Naive thymus-derived CD4-positive, alpha-beta T cell (primary cell): Measurements from ENCODE around the gene KIF16B. TPM values are rescaled to one million over a fixed set of nuclear protein-coding genes. Genes with fewer than 3 reads are reported as not detected.

Experiments used
- ATAC-seq: fragments of 150-1000 bp; cut with Tn5 transposase; 2 replicates; pipeline ENCODE4 v1.10.0; 2021; ENCODE audit warnings: mild to moderate bottlenecking, moderate library complexity
- CTCF ChIA-PET: fragments of 350-600 bp; sonication (Branson Sonifier 250); formaldehyde crosslinking; loops from one replicate; lab custom pipeline; 2021; ENCODE audit warnings: antibody characterized with exemption; lab: Charles Lee
- POLR2A ChIA-PET: fragments of 350-600 bp; sonication (Branson Sonifier 250); formaldehyde crosslinking; loops from one replicate; lab custom pipeline; 2021; ENCODE audit warnings: antibody characterized with exemption, inconsistent platforms; lab: Charles Lee
- DNase-seq, 9 donors: peaks; one replicate each; pipeline versions ENCODE4 v3.0.0 to v3.0.0-alpha.2; 2020 to 2022; ENCODE audit warnings: mixed read lengths in 1 of 9
- H3K27ac ChIP-seq: one replicate; pipeline ENCODE4 v1.7.0; 2013; ENCODE audit warnings: mild to moderate bottlenecking, low read depth, low read length, moderate library complexity
- H3K27me3 ChIP-seq, 2 donors: one replicate each; pipeline ENCODE4 v1.7.0; 2013; ENCODE audit warnings: low read length in 2 of 2, mild to moderate bottlenecking in 2 of 2, moderate library complexity in 2 of 2; ENCODE audit not compliant: control insufficient read depth in 2 of 2, insufficient read depth in 2 of 2
- H3K36me3 ChIP-seq, 3 experiments: 1 replicate in 2 of 3; 2 replicates in 1 of 3; pipeline ENCODE4 v1.7.0; 2013; ENCODE audit warnings: low read length in 3 of 3, mild to moderate bottlenecking in 3 of 3, moderate library complexity in 1 of 3; ENCODE audit not compliant: insufficient read depth in 3 of 3, control insufficient read depth in 2 of 3
- H3K4me1 ChIP-seq, 2 donors: one replicate each; pipeline ENCODE4 v1.7.0; 2013; ENCODE audit warnings: low read length in 2 of 2, mild to moderate bottlenecking in 2 of 2, moderate library complexity in 1 of 2; ENCODE audit not compliant: control insufficient read depth in 2 of 2, insufficient read depth in 2 of 2
- H3K4me3 ChIP-seq: 2 replicates; pipeline ENCODE4 v1.7.0; 2013; ENCODE audit warnings: mild to moderate bottlenecking, low read length
- H3K9me3 ChIP-seq, 3 experiments: 1 replicate in 2 of 3; 2 replicates in 1 of 3; pipeline ENCODE4 v1.7.0; 2013; ENCODE audit warnings: low read length in 3 of 3; ENCODE audit not compliant: control insufficient read depth in 2 of 3
- H3K27ac Mint-ChIP-seq, 9 donors: one replicate each; pipeline ENCODE4 v1.8.0; 2020 to 2022; ENCODE audit warnings: mixed read lengths in 9 of 9, mild to moderate bottlenecking in 8 of 9, moderate library complexity in 5 of 9, inconsistent platforms in 2 of 9
- H3K27me3 Mint-ChIP-seq, 5 donors: one replicate each; pipeline ENCODE4 v1.8.0; 2021 to 2022; ENCODE audit warnings: mixed read lengths in 5 of 5, mild to moderate bottlenecking in 1 of 5
- H3K36me3 Mint-ChIP-seq, 5 donors: one replicate each; pipeline ENCODE4 v1.8.0; 2020 to 2022; ENCODE audit warnings: mixed read lengths in 5 of 5, mild to moderate bottlenecking in 3 of 5, inconsistent platforms in 1 of 5
- H3K4me1 Mint-ChIP-seq, 7 donors: one replicate each; pipeline ENCODE4 v1.8.0; 2020 to 2022; ENCODE audit warnings: mixed read lengths in 7 of 7, mild to moderate bottlenecking in 3 of 7, inconsistent platforms in 1 of 7
- H3K4me3 Mint-ChIP-seq, 10 donors: one replicate each; pipeline ENCODE4 v1.8.0; 2020 to 2022; ENCODE audit warnings: mild to moderate bottlenecking in 10 of 10, mixed read lengths in 10 of 10, moderate library complexity in 6 of 10, inconsistent platforms in 2 of 10
- H3K9me3 Mint-ChIP-seq, 11 donors: one replicate each; pipeline ENCODE4 v1.8.0; 2020 to 2022; ENCODE audit warnings: mixed read lengths in 11 of 11, mild to moderate bottlenecking in 4 of 11, inconsistent platforms in 1 of 11, moderate library complexity in 1 of 11
- intact Hi-C, 2 donors: fragments of 100-400 bp; cut with micrococcal nuclease; formaldehyde crosslinking; loops; one replicate each; pipeline ENCODE4 v1.15.1; 2023
- polyA plus RNA-seq, 2 donors: library from polyadenylated mRNA; unstranded; fragments of 300-500 nt; fragmentation: Illumina TruSeq; gene quantifications; one replicate each; pipeline ENCODE4 v1.2.3, GENCODE V29; 2021
- total RNA-seq, 6 experiments: library from RNA in 5 of 6; stranded (reverse) in 5 of 6; gene quantifications; 1 replicate in 5 of 6; 2 replicates in 1 of 6; pipeline ENCODE4 v1.2.3 and lab custom pipeline; 2021 to 2026

The KIF16B gene
- total and polyA plus RNA-seq, 7 experiments from 2014 or later = 6.0 to 13.7 (median 10.3) TPM

GRCh38 chr20:16283307-16283706 is 289.9 kb downstream of the KIF16B start:
- Histone ChIP-seq H3K27ac (no peak overlapping the region), H3K36me3 (no peaks in the 10 kb centered on the region), H3K4me3 (no peak overlapping the region), H3K4me1 (no peaks in the 10 kb centered on the region), H3K27me3 (no peaks in the 10 kb centered on the region), H3K9me3 (no peaks in the 10 kb centered on the region)
- Mint-ChIP-seq H3K4me3 (no peak overlapping the region), H3K4me1 (no peaks in the 10 kb centered on the region), H3K9me3 (peaks cover 0 to 13% (median 0%) of the 10 kb centered on the region in 11 donors), H3K36me3 (peaks cover 1 to 62% (median 48%) of the 10 kb centered on the region in 5 donors), H3K27ac (no peak overlapping the region), H3K27me3 (no peaks in the 10 kb centered on the region)
- ChIA-PET CTCF (no interaction called here), POLR2A (no interaction called here)
- no peak for DNase-seq
- intact Hi-C loops = no loop called here
- no peak for ATAC-seq

DNA sequence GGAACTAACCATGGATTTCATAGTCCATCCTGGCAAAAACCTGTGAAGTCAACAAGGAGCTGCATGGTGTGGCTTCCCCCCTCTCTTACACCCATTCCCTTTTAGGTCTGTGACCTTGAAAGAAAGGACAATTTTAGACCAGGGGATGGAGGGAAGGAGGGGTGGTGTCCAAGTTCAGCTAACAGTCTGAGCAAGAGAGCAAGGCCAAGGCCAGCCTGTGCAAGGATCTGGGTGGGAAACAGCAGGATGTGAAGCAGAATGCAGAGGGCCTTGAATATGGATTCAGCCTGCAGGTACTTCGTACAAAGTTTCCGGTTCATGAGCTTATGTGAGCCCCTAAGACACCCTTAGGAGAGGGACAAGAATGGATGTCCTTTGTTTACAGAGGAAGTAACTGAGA is 293.0 kb downstream of the KIF16B start:
- H3K9me3 ChIP-seq = no peaks in the 10 kb centered on the region
- ATAC-seq (no peak), DNase-seq (no peak)
- H3K4me1 ChIP-seq = no peaks in the 10 kb centered on the region
- H3K27me3 ChIP-seq = no peaks in the 10 kb centered on the region
- no peaks in the 10 kb centered on the region for H3K36me3 ChIP-seq
- no peak overlapping the region for H3K27ac ChIP-seq
- CTCF ChIA-PET = no interaction called here
- H3K4me3 ChIP-seq = no peak overlapping the region
- H3K27ac Mint-ChIP-seq = no peak overlapping the region
- H3K36me3 Mint-ChIP-seq = peaks cover 1 to 64% (median 48%) of the 10 kb centered on the region in 5 donors
- no peaks in the 10 kb centered on the region for H3K27me3 Mint-ChIP-seq
- POLR2A ChIA-PET = no interaction called here
- H3K4me3 Mint-ChIP-seq = no peak overlapping the region
- intact Hi-C loops = no loop called here
- peaks cover 0 to 13% (median 1%) of the 10 kb centered on the region in 11 donors for H3K9me3 Mint-ChIP-seq
- H3K4me1 Mint-ChIP-seq = no peaks in the 10 kb centered on the region

- Mint-ChIP-seq H3K27me3 (no peaks in the 10 kb centered on the region), H3K36me3 (peaks cover 1 to 62% (median 45%) of the 10 kb centered on the region in 5 donors), H3K9me3 (peaks cover 0 to 9% (median 1%) of the 10 kb centered on the region in 11 donors), H3K4me3 (no peak overlapping the region), H3K4me1 (no peaks in the 10 kb centered on the region), H3K27ac (no peak overlapping the region)
- Histone ChIP-seq H3K36me3 (no peaks in the 10 kb centered on the region), H3K9me3 (no peaks in the 10 kb centered on the region), H3K27ac (no peak overlapping the region), H3K27me3 (no peaks in the 10 kb centered on the region), H3K4me3 (no peak overlapping the region), H3K4me1 (no peaks in the 10 kb centered on the region)
- CTCF ChIA-PET = interaction anchor here (0.6 kb wide), 2 partner anchors 364 to 1845 kb away, joined by 4 to 5 read pairs; no protein-coding TSS in a partner anchor
- intact Hi-C loops = no loop called here
- ATAC-seq (no peak), DNase-seq (no peak)
- POLR2A ChIA-PET = no interaction called here
These were observed 293.9 kb downstream of the KIF16B start for GRCh38 chr20:16279320-16279719.

- Histone ChIP-seq H3K36me3 (peaks cover 0 to 9% (median 0%) of the 10 kb centered on the region in 3 experiments), H3K9me3 (no peaks in the 10 kb centered on the region), H3K4me3 (no peak overlapping the region), H3K27me3 (no peaks in the 10 kb centered on the region), H3K27ac (no peak overlapping the region), H3K4me1 (no peaks in the 10 kb centered on the region)
- Mint-ChIP-seq H3K4me3 (no peak overlapping the region), H3K9me3 (peaks cover 0 to 9% (median 2%) of the 10 kb centered on the region in 11 donors), H3K36me3 (peaks cover 0 to 79% (median 70%) of the 10 kb centered on the region in 5 donors), H3K27ac (no peak overlapping the region), H3K4me1 (no peaks in the 10 kb centered on the region), H3K27me3 (no peaks in the 10 kb centered on the region)
- CTCF ChIA-PET = no interaction called here
- POLR2A ChIA-PET = no interaction called here
- intact Hi-C loops = no loop called here
- DNase-seq (no peak), ATAC-seq (no peak)
These were observed 299.3 kb downstream of the KIF16B start for GRCh38 chr20:16273812-16274555.

GRCh38 chr20:16272780-16273360 is 300.4 kb downstream of the KIF16B start:
- CTCF ChIA-PET = no interaction called here
- peaks cover 0 to 9% (median 0%) of the 10 kb centered on the region in 3 experiments for H3K36me3 ChIP-seq
- no peaks in the 10 kb centered on the region for H3K27me3 ChIP-seq
- no peaks in the 10 kb centered on the region for H3K4me1 ChIP-seq
- ATAC-seq = no peak
- Mint-ChIP-seq H3K4me1 (no peaks in the 10 kb centered on the region), H3K27me3 (no peaks in the 10 kb centered on the region), H3K27ac (no peak overlapping the region), H3K9me3 (peaks cover 0 to 20% (median 4%) of the 10 kb centered on the region in 11 donors), H3K36me3 (peaks cover 0 to 82% (median 67%) of the 10 kb centered on the region in 5 donors), H3K4me3 (no peak overlapping the region)
- H3K27ac ChIP-seq = no peak overlapping the region
- H3K4me3 ChIP-seq = no peak overlapping the region
- POLR2A ChIA-PET = no interaction called here
- H3K9me3 ChIP-seq = no peaks in the 10 kb centered on the region
- no peak for DNase-seq
- intact Hi-C loops = no loop called here

DNA sequence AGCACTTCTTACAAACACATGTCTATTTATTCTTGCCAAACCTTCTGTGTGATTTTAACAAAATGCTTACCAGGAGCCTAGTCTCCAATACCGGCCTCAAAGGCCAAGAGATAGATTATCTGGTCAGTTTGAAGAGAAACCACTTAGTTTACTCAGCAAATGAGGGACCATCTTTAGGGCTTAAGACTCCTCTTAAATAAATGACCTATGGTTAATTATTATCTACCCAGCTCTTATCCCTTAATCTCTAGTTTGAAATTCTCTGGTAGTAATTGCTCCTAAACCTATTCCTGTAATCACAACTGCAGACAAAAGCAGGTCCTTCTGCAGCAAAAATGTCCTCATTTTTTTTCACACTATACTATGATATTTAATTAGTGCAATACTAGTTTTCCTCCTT is 301.8 kb downstream of the KIF16B start:
- ChIA-PET CTCF (no interaction called here), POLR2A (interaction anchor here (0.6 kb wide), 1 partner anchor 55 kb away, joined by 4 read pairs; no protein-coding TSS in a partner anchor)
- Mint-ChIP-seq H3K4me1 (no peaks in the 10 kb centered on the region), H3K4me3 (no peak overlapping the region), H3K36me3 (peaks cover 0 to 75% (median 72%) of the 10 kb centered on the region in 5 donors), H3K27me3 (no peaks in the 10 kb centered on the region), H3K27ac (no peak overlapping the region), H3K9me3 (peaks cover 0 to 34% (median 12%) of the 10 kb centered on the region in 11 donors)
- Histone ChIP-seq H3K27me3 (no peaks in the 10 kb centered on the region), H3K27ac (no peak overlapping the region), H3K4me3 (no peak overlapping the region), H3K36me3 (peaks cover 0 to 9% (median 0%) of the 10 kb centered on the region in 3 experiments), H3K4me1 (no peaks in the 10 kb centered on the region), H3K9me3 (peaks cover 0 to 6% (median 0%) of the 10 kb centered on the region in 3 experiments)
- ATAC-seq (no peak), DNase-seq (no peak)
- intact Hi-C loops = no loop called here
